Esophagus squamous epithelium (tissue), 4 donors: ENCODE measurements around the gene PIEZO1.

Experiments
- POLR2A ChIP-seq, 4 donors: fragments of 450-650 bp; IDR thresholded peaks; one replicate each; pipeline ENCODE4 v1.6.1; 2017; ENCODE audit warnings: antibody characterized with exemption in 4 of 4, mild to moderate bottlenecking in 4 of 4, moderate library complexity in 3 of 4
- TF ChIP-seq, protein P1 (sequence below), 6 experiments: fragments of 450-650 bp in 4 of 6; fragments of 200-600 bp in 2 of 6; sonication (generic) in 2 of 6; IDR thresholded peaks; one replicate each; pipeline ENCODE4 v1.5.1; 2016 to 2019; ENCODE audit warnings: antibody characterized with exemption in 6 of 6, mild to moderate bottlenecking in 4 of 6, moderate library complexity in 4 of 6

DNA sequence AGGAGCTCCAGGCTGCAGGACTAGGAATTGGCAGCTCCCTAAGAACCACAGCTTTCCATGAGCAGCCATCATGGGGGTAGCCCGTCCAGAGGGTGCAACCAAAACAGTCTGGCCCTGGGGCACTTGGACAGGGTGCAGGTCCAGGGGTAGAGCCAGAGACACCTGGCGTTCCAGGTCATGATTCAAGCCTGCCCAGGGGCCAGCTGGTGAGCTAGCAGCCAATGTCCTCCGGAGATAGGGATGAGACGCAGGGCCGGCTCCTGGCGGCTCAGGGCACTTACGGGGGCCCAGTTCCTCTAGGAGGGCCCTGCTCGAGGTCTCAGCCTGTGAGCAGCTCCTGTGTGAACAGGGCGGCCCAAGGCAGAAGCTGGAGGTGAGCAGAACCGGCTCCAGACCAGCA, 22.1 kb downstream of the PIEZO1 start:
- no peak for TF ChIP-seq POLR2A (IDR thresholded peaks at IDR 0.05)
- TF ChIP-seq, protein P1, sequence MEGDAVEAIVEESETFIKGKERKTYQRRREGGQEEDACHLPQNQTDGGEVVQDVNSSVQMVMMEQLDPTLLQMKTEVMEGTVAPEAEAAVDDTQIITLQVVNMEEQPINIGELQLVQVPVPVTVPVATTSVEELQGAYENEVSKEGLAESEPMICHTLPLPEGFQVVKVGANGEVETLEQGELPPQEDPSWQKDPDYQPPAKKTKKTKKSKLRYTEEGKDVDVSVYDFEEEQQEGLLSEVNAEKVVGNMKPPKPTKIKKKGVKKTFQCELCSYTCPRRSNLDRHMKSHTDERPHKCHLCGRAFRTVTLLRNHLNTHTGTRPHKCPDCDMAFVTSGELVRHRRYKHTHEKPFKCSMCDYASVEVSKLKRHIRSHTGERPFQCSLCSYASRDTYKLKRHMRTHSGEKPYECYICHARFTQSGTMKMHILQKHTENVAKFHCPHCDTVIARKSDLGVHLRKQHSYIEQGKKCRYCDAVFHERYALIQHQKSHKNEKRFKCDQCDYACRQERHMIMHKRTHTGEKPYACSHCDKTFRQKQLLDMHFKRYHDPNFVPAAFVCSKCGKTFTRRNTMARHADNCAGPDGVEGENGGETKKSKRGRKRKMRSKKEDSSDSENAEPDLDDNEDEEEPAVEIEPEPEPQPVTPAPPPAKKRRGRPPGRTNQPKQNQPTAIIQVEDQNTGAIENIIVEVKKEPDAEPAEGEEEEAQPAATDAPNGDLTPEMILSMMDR (IDR thresholded peaks at IDR 0.05): no peak
